HUES48 (cell line): ENCODE results near the gene PSMA7.

Source experiments
- H3K27ac ChIP-seq: one replicate; pipeline ENCODE4 v1.7.0; 2013; ENCODE audit warnings: low read depth, low read length, inconsistent platforms
- H3K27me3 ChIP-seq: 2 replicates; pipeline ENCODE4 v1.6.1; 2013; ENCODE audit warnings: mild to moderate bottlenecking, low read length; ENCODE audit not compliant: control insufficient read depth, insufficient read depth
- H3K36me3 ChIP-seq: 2 replicates; pipeline ENCODE4 v1.6.1; 2013; ENCODE audit warnings: low read length; ENCODE audit not compliant: control insufficient read depth, insufficient read depth
- H3K4me1 ChIP-seq: 2 replicates; pipeline ENCODE4 v1.6.1; 2013; ENCODE audit warnings: mild to moderate bottlenecking, low read length; ENCODE audit not compliant: control insufficient read depth, insufficient read depth
- H3K4me3 ChIP-seq: 2 replicates; pipeline ENCODE4 v1.5.1; 2013; ENCODE audit warnings: mild to moderate bottlenecking, low read depth, low read length
- H3K9ac ChIP-seq: 2 replicates; pipeline ENCODE4 v1.6.1; 2013; ENCODE audit warnings: mild to moderate bottlenecking, low read depth, low read length, moderate library complexity
- H3K9me3 ChIP-seq: 2 replicates; pipeline ENCODE4 v1.6.1; 2013; ENCODE audit warnings: low read length; ENCODE audit not compliant: control insufficient read depth, insufficient read depth

PSMA7 gene

GRCh38 chr20:62160253-62160652 is 17.1 kb upstream of the PSMA7 start:
- peaks cover 60% of the 10 kb centered on the region for H3K36me3 ChIP-seq

GRCh38 chr20:62159839-62160238 is 16.6 kb upstream of the PSMA7 start:
- Histone ChIP-seq H3K9ac (no peak overlapping the region), H3K4me1 (peaks cover 21% of the 10 kb centered on the region), H3K27ac (no peak overlapping the region), H3K36me3 (peaks cover 56% of the 10 kb centered on the region), H3K27me3 (no peaks in the 10 kb centered on the region), H3K4me3 (no peak overlapping the region), H3K9me3 (no peaks in the 10 kb centered on the region)

More at GRCh38 chr20:62160253-62160652, 17.1 kb upstream of the PSMA7 start:
- no peak overlapping the region for H3K4me3 ChIP-seq
- no peak overlapping the region for H3K9ac ChIP-seq
- no peaks in the 10 kb centered on the region for H3K9me3 ChIP-seq
- H3K4me1 ChIP-seq: peaks cover 17% of the 10 kb centered on the region
- H3K27ac ChIP-seq: no peak overlapping the region
- H3K27me3 ChIP-seq: no peaks in the 10 kb centered on the region

GRCh38 chr20:62159052-62159451 is 15.9 kb upstream of the PSMA7 start:
- peaks cover 21% of the 10 kb centered on the region for H3K4me1 ChIP-seq
- no peak overlapping the region for H3K27ac ChIP-seq
- H3K9ac ChIP-seq: no peak overlapping the region
- peaks cover 52% of the 10 kb centered on the region for H3K36me3 ChIP-seq
- H3K27me3 ChIP-seq: no peaks in the 10 kb centered on the region
- H3K9me3 ChIP-seq: no peaks in the 10 kb centered on the region
- no peak overlapping the region for H3K4me3 ChIP-seq

GRCh38 chr20:62158541-62158940 is 15.3 kb upstream of the PSMA7 start:
- no peak overlapping the region for H3K9ac ChIP-seq

GRCh38 chr20:62158088-62158400 is 14.8 kb upstream of the PSMA7 start:
- H3K4me1 ChIP-seq: peaks cover 21% of the 10 kb centered on the region
- H3K27me3 ChIP-seq: no peaks in the 10 kb centered on the region
- peaks cover 50% of the 10 kb centered on the region for H3K36me3 ChIP-seq
- H3K9me3 ChIP-seq: no peaks in the 10 kb centered on the region
- no peak overlapping the region for H3K4me3 ChIP-seq
- no peak overlapping the region for H3K9ac ChIP-seq
- H3K27ac ChIP-seq: no peak overlapping the region

More at GRCh38 chr20:62158541-62158940, 15.3 kb upstream of the PSMA7 start:
- Histone ChIP-seq H3K36me3 (peaks cover 50% of the 10 kb centered on the region), H3K4me1 (peaks cover 21% of the 10 kb centered on the region), H3K27me3 (no peaks in the 10 kb centered on the region), H3K4me3 (no peak overlapping the region), H3K27ac (no peak overlapping the region), H3K9me3 (no peaks in the 10 kb centered on the region)

GRCh38 chr20:62157387-62158087 is 14.3 kb upstream of the PSMA7 start:
- Histone ChIP-seq H3K9me3 (no peaks in the 10 kb centered on the region), H3K27ac (no peak overlapping the region), H3K9ac (no peak overlapping the region), H3K4me1 (peaks cover 21% of the 10 kb centered on the region), H3K4me3 (no peak overlapping the region), H3K36me3 (peaks cover 50% of the 10 kb centered on the region), H3K27me3 (no peaks in the 10 kb centered on the region)

GRCh38 chr20:62156592-62157386 is 13.6 kb upstream of the PSMA7 start:
- H3K9me3 ChIP-seq: no peaks in the 10 kb centered on the region
- peaks cover 47% of the 10 kb centered on the region for H3K36me3 ChIP-seq
- peaks cover 21% of the 10 kb centered on the region for H3K4me1 ChIP-seq
- peak overlapping the region; percentile 43; the same call in 1 of the 2 replicates for H3K9ac ChIP-seq
- H3K27me3 ChIP-seq: no peaks in the 10 kb centered on the region
- H3K4me3 ChIP-seq: no peak overlapping the region
- peak overlapping the region; percentile 32 for H3K27ac ChIP-seq

GRCh38 chr20:62156254-62156556 is 13.0 kb upstream of the PSMA7 start:
- Histone ChIP-seq H3K36me3 (peaks cover 41% of the 10 kb centered on the region), H3K27ac (peak overlapping the region; percentile 32), H3K4me1 (peaks cover 21% of the 10 kb centered on the region), H3K9me3 (no peaks in the 10 kb centered on the region), H3K4me3 (no peak overlapping the region), H3K27me3 (no peaks in the 10 kb centered on the region), H3K9ac (0 out of 2 replicates have a peak overlapping the region, but pooled peaks have one; percentile 43)

- H3K27ac ChIP-seq: peak overlapping the region; percentile 1
- H3K36me3 ChIP-seq: peaks cover 36% of the 10 kb centered on the region
- H3K4me1 ChIP-seq: peaks cover 21% of the 10 kb centered on the region
- H3K4me3 ChIP-seq: no peak overlapping the region
- H3K9ac ChIP-seq: no peak overlapping the region
- no peaks in the 10 kb centered on the region for H3K9me3 ChIP-seq
- H3K27me3 ChIP-seq: no peaks in the 10 kb centered on the region
Observed at GRCh38 chr20:62155428-62156253, 12.4 kb upstream of the PSMA7 start.

GRCh38 chr20:62151835-62152364 is 8.7 kb upstream of the PSMA7 start:
- H3K27me3 ChIP-seq: no peaks in the 10 kb centered on the region
- no peak overlapping the region for H3K27ac ChIP-seq
- no peak overlapping the region for H3K9ac ChIP-seq

More at GRCh38 chr20:62151835-62152364, 8.7 kb upstream of the PSMA7 start:
- no peaks in the 10 kb centered on the region for H3K9me3 ChIP-seq
- peaks cover 20% of the 10 kb centered on the region for H3K36me3 ChIP-seq
- peaks cover 29% of the 10 kb centered on the region for H3K4me1 ChIP-seq
- H3K4me3 ChIP-seq: no peak overlapping the region
